Measurements from ENCODE around the gene CAMTA1. TPM values are rescaled to one million over a fixed set of nuclear protein-coding genes. Genes with fewer than 3 reads are reported as not detected.

Gene CAMTA1
- total RNA-seq, 1 donor from 2014 or later: 62.9 TPM

GRCh38 chr1:6911021-6911941 lies 126.0 kb downstream of the CAMTA1 start:
- DNase-seq (ENCODE audit: extremely low spot score in 2 of 2): no peak
- H3K27me3 ChIP-seq: no peaks in the 10 kb centered on the region
- intact Hi-C loops (cut with DNase I): no loop called here

GRCh38 chr1:6911974-6912373 lies 126.7 kb downstream of the CAMTA1 start:
- peaks cover 2% of the 10 kb centered on the region for H3K4me1 ChIP-seq
- no peaks in the 10 kb centered on the region for H3K9me3 ChIP-seq
- no peaks in the 10 kb centered on the region for H3K36me3 ChIP-seq
- H3K27ac ChIP-seq: no peak overlapping the region
- intact Hi-C loops (cut with DNase I): no loop called here
- TF ChIP-seq CTCF (IDR thresholded peaks at IDR 0.05) (no peak), POLR2A (IDR thresholded peaks at IDR 0.05) (no peak), POLR2AphosphoS5 (IDR thresholded peaks at IDR 0.05; ENCODE audit: insufficient read depth in 1 of 2, low read depth in 1 of 2) (no peak)
- no peak overlapping the region for H3K4me3 ChIP-seq
- no peaks in the 10 kb centered on the region for H3K27me3 ChIP-seq
- no peak for DNase-seq (ENCODE audit: extremely low spot score in 2 of 2)

More at GRCh38 chr1:6911021-6911941, 126.0 kb downstream of the CAMTA1 start:
- Histone ChIP-seq H3K4me3 (no peak overlapping the region), H3K9me3 (no peaks in the 10 kb centered on the region), H3K4me1 (no peaks in the 10 kb centered on the region), H3K27ac (no peak overlapping the region), H3K36me3 (no peaks in the 10 kb centered on the region)
- TF ChIP-seq POLR2AphosphoS5 (IDR thresholded peaks at IDR 0.05; ENCODE audit: insufficient read depth in 1 of 2, low read depth in 1 of 2) (no peak), CTCF (IDR thresholded peaks at IDR 0.05) (no peak), POLR2A (IDR thresholded peaks at IDR 0.05) (no peak)

- Histone ChIP-seq H3K4me1 (peaks cover 6% of the 10 kb centered on the region), H3K36me3 (no peaks in the 10 kb centered on the region), H3K9me3 (no peaks in the 10 kb centered on the region), H3K27ac (no peak overlapping the region), H3K4me3 (no peak overlapping the region), H3K27me3 (no peaks in the 10 kb centered on the region)
- intact Hi-C loops (cut with DNase I): no loop called here
- no peak for TF ChIP-seq POLR2A (IDR thresholded peaks at IDR 0.05)
- no peak for TF ChIP-seq POLR2AphosphoS5 (IDR thresholded peaks at IDR 0.05; ENCODE audit: insufficient read depth in 1 of 2, low read depth in 1 of 2)
- no peak for TF ChIP-seq CTCF (IDR thresholded peaks at IDR 0.05)
- no peak for DNase-seq (ENCODE audit: extremely low spot score in 2 of 2)
Observed at GRCh38 chr1:6912518-6912917, 127.3 kb downstream of the CAMTA1 start.

GRCh38 chr1:6913086-6913485 lies 127.8 kb downstream of the CAMTA1 start:
- Histone ChIP-seq H3K27ac (no peak overlapping the region), H3K4me3 (no peak overlapping the region), H3K36me3 (no peaks in the 10 kb centered on the region), H3K9me3 (no peaks in the 10 kb centered on the region), H3K27me3 (no peaks in the 10 kb centered on the region), H3K4me1 (peaks cover 6% of the 10 kb centered on the region)
- TF ChIP-seq POLR2A (IDR thresholded peaks at IDR 0.05): no peak
- no peak for DNase-seq (ENCODE audit: extremely low spot score in 2 of 2)
- intact Hi-C loops (cut with DNase I): no loop called here

- Histone ChIP-seq H3K36me3 (no peaks in the 10 kb centered on the region), H3K4me1 (peaks cover 6% of the 10 kb centered on the region), H3K27ac (no peak overlapping the region), H3K4me3 (no peak overlapping the region), H3K27me3 (no peaks in the 10 kb centered on the region), H3K9me3 (no peaks in the 10 kb centered on the region)
- DNase-seq (ENCODE audit: extremely low spot score in 2 of 2): no peak
- intact Hi-C loops (cut with DNase I): no loop called here
- no peak for TF ChIP-seq POLR2A (IDR thresholded peaks at IDR 0.05)
- no peak for TF ChIP-seq CTCF (IDR thresholded peaks at IDR 0.05)
- TF ChIP-seq POLR2AphosphoS5 (IDR thresholded peaks at IDR 0.05; ENCODE audit: insufficient read depth in 1 of 2, low read depth in 1 of 2): no peak
Observed at GRCh38 chr1:6914706-6915105, 129.5 kb downstream of the CAMTA1 start.
